ENCODE data around the gene CAPZB.

- no peak for TF ChIP-seq GATA2 (IDR thresholded peaks at IDR 0.05; ENCODE audit: low read depth, low read length)
- no peak for TF ChIP-seq GATA3 (IDR thresholded peaks at IDR 0.05; ENCODE audit: low read depth, low read length)
Measured at GRCh38 chr1:19512545-19512944, 27.2 kb upstream of the CAPZB start.
